ENCODE data around the gene FGF14.

Gene FGF14

GRCh38 chr13:102401766-102402165 lies at the start of gene FGF14:
TSS of gene FGF14 (minus strand) at chr13:102402048.
- DNase-seq, result no peak

GRCh38 chr13:102443249-102443648 lies 41.4 kb upstream of the FGF14 start:
- DNase-seq, result no peak

- no peak for DNase-seq
Measured at GRCh38 chr13:102441085-102441484, 39.2 kb upstream of the FGF14 start.

- DNase-seq, result no peak
Measured at GRCh38 chr13:102440259-102440936, 38.5 kb upstream of the FGF14 start.

- DNase-seq, result no peak
Measured at GRCh38 chr13:102422690-102423089, 20.8 kb upstream of the FGF14 start.

- DNase-seq, result no peak
Measured at GRCh38 chr13:102405499-102406100, 3.8 kb upstream of the FGF14 start.

- DNase-seq, result no peak
Measured at GRCh38 chr13:102402290-102402689, 442 bp upstream of the FGF14 start.

- DNase-seq, result no peak
Measured at GRCh38 chr13:102401265-102401664, 583 bp downstream of the FGF14 start.

GRCh38 chr13:102400675-102401145 lies 1.1 kb downstream of the FGF14 start:
- no peak for DNase-seq

- no peak for DNase-seq
Measured at GRCh38 chr13:102399791-102400674, 1.8 kb downstream of the FGF14 start.

GRCh38 chr13:102395939-102396338 lies 5.9 kb downstream of the FGF14 start:
- DNase-seq, result no peak

GRCh38 chr13:102395174-102395573 lies 6.7 kb downstream of the FGF14 start:
- no peak for DNase-seq

GRCh38 chr13:102394158-102395053 lies 7.4 kb downstream of the FGF14 start:
- DNase-seq, result peak; percentile 80

GRCh38 chr13:102392481-102393209 lies 9.2 kb downstream of the FGF14 start:
- no peak for DNase-seq

- no peak for DNase-seq
Measured at GRCh38 chr13:102386461-102386860, 15.4 kb downstream of the FGF14 start.

- DNase-seq, result no peak
Measured at GRCh38 chr13:102380012-102380411, 21.8 kb downstream of the FGF14 start.

- no peak for DNase-seq
Measured at GRCh38 chr13:102376318-102376717, 25.5 kb downstream of the FGF14 start.

- DNase-seq, result no peak
Measured at GRCh38 chr13:102374726-102375125, 27.1 kb downstream of the FGF14 start.

- DNase-seq, result no peak
Measured at GRCh38 chr13:102374233-102374632, 27.6 kb downstream of the FGF14 start.

- DNase-seq, result no peak
Measured at GRCh38 chr13:102373221-102373620, 28.6 kb downstream of the FGF14 start.

- no peak for DNase-seq
Measured at GRCh38 chr13:102369302-102369701, 32.5 kb downstream of the FGF14 start.

- no peak for DNase-seq
Measured at GRCh38 chr13:102367836-102368235, 34.0 kb downstream of the FGF14 start.

All from NCI-H2029 (cell line).